ENCODE results near the gene TUBGCP6. TPM values are rescaled to one million over a fixed set of nuclear protein-coding genes. Genes with fewer than 3 reads are reported as not detected.

TUBGCP6 gene
- total and polyA plus RNA-seq, 10 of the 15 experiments (the other 5 are each of a cell fraction or from before 2014, with no cell fraction given) = 0.74 to 41.4 (median 19.4) TPM

DNA sequence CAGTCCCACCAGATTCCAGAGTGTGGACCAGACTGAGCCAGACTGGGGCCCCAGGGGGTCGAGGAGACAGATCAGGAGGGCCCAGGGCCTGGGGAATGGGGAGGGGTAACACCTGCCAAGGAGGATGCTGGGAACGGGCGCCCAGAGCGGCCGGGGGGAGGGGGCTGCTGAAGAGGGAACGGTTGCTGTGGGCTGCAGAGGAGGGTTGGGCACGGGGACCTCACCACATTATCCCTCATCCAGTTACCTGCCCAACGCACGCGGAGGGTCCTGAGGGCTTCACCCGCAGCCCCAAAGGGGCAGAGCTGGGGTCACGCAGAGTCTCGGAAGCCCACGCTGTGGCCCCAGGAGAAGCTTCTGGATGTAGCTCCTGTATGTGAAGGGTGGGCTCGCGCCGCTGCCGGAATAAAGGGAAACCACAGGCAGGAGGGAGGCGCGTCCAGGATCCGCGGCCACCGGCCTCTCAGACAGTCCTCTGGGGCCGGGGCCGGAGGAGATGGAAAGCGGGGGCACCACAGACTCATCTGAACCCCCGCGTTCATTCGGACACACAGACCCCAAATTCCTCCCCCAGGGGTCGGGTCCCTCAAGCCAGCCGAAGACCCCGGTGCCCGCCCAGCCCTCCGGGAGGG, 44.9 kb downstream of the TUBGCP6 start:
- in situ Hi-C loops (cut with MboI) = no loop called here
- peak; percentile 20 for ATAC-seq
- BruUV-seq (replicated peaks) = no TSS peak
- ChIA-PET POLR2A (interaction anchor here (1.0 kb wide), 1 partner anchor 9 kb away, joined by 3 read pairs; no protein-coding TSS in a partner anchor), RAD21 (ENCODE audit: unreplicated experiment) (no interaction called here), SMC1A (ENCODE audit: uncharacterized antibody, unreplicated experiment) (no interaction called here), CTCF (no interaction called here)
- H3K27me3 ChIP-seq (replicated peaks in 1 of 2; ENCODE audit: control insufficient read depth in 2 of 2, insufficient read depth in 2 of 2, low read length in 1 of 2) = no peaks in the 10 kb centered on the region
- peak overlapping the region; percentile 85 for H3K4me2 ChIP-seq (ENCODE audit: control insufficient read depth, insufficient read depth)
- H3K36me3 ChIP-seq (ENCODE audit: control insufficient read depth in 2 of 2, insufficient read depth in 2 of 2, low read length in 1 of 2) = peaks cover 6 to 25% of the 10 kb centered on the region in 2 experiments
- no peak for FAIRE-seq
- peak overlapping the region; percentile 77 for H3K27ac ChIP-seq (ENCODE audit: control insufficient read depth, insufficient read depth)
- no peaks in the 10 kb centered on the region for H4K20me1 ChIP-seq (ENCODE audit: control insufficient read depth, insufficient read depth)
- H2AFZ ChIP-seq (ENCODE audit: control insufficient read depth, low read depth, low read length) = peak overlapping the region; percentile 71
- DNase-seq (ENCODE audit: low read depth, low spot score) = no peak
- peaks cover 13% of the 10 kb centered on the region for H3K4me1 ChIP-seq (ENCODE audit: control insufficient read depth, insufficient read depth, low read length)
- H3K79me2 ChIP-seq (ENCODE audit: control insufficient read depth, insufficient read depth, low read length) = peaks cover 15% of the 10 kb centered on the region
- no peaks in the 10 kb centered on the region for H3K9me3 ChIP-seq (replicated peaks; ENCODE audit: control insufficient read depth, insufficient read depth, low read length)
- H3K4me3 ChIP-seq = peak overlapping the region; percentile 84
- intact Hi-C loops (cut with micrococcal nuclease; ENCODE audit: unreplicated experiment) = loop anchor here (10.0 kb wide), 1 partner anchor 265 kb away; no protein-coding TSS in a partner anchor
- H3K9ac ChIP-seq (ENCODE audit: control insufficient read depth, insufficient read depth, low read length) = peak overlapping the region; percentile 74
- 8% methylated on average over 34 of the region's 34 CpGs for WGBS (ENCODE audit: insufficient coverage, insufficient replicate concordance, low lambda C conversion rate, missing lambda C conversion rate)
- TF ChIP-seq, protein P1, sequence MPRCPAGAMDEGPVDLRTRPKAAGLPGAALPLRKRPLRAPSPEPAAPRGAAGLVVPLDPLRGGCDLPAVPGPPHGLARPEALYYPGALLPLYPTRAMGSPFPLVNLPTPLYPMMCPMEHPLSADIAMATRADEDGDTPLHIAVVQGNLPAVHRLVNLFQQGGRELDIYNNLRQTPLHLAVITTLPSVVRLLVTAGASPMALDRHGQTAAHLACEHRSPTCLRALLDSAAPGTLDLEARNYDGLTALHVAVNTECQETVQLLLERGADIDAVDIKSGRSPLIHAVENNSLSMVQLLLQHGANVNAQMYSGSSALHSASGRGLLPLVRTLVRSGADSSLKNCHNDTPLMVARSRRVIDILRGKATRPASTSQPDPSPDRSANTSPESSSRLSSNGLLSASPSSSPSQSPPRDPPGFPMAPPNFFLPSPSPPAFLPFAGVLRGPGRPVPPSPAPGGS (IDR thresholded peaks at IDR 0.05; ENCODE audit: borderline replicate concordance, insufficient read depth, low read depth, low read length, poor library complexity, severe bottlenecking) = peak; percentile 61
- TF ChIP-seq TCF3 (IDR thresholded peaks at IDR 0.05; ENCODE audit: borderline replicate concordance, insufficient read depth, low read depth, low read length) = 0 out of 2 replicates have a peak, but pooled peaks have one; percentile 34
- TF ChIP-seq POU2F2 (IDR thresholded peaks at IDR 0.05; ENCODE audit: borderline replicate concordance, low read depth, low read length) = peak; percentile 25; the same call in 1 of the 3 replicates
- TF ChIP-seq, protein P2, sequence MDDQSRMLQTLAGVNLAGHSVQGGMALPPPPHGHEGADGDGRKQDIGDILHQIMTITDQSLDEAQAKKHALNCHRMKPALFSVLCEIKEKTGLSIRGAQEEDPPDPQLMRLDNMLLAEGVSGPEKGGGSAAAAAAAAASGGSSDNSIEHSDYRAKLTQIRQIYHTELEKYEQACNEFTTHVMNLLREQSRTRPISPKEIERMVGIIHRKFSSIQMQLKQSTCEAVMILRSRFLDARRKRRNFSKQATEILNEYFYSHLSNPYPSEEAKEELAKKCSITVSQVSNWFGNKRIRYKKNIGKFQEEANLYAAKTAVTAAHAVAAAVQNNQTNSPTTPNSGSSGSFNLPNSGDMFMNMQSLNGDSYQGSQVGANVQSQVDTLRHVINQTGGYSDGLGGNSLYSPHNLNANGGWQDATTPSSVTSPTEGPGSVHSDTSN (IDR thresholded peaks at IDR 0.05; ENCODE audit: insufficient replicate concordance, low read depth, low read length) = peak; percentile 19
- TF ChIP-seq RELA (IDR thresholded peaks at IDR 0.05; ENCODE audit: borderline replicate concordance, partially characterized antibody) = no peak
- peak; percentile 57; the same call in 1 of the 2 replicates for TF ChIP-seq PML (IDR thresholded peaks at IDR 0.05; ENCODE audit: low read length)
- TF ChIP-seq SMAD5 (IDR thresholded peaks at IDR 0.05; ENCODE audit: low read depth) = 0 out of 2 replicates have a peak, but pooled peaks have one; percentile 44
- no peak for TF ChIP-seq NBN (IDR thresholded peaks at IDR 0.05)
- TF ChIP-seq, protein P3, sequence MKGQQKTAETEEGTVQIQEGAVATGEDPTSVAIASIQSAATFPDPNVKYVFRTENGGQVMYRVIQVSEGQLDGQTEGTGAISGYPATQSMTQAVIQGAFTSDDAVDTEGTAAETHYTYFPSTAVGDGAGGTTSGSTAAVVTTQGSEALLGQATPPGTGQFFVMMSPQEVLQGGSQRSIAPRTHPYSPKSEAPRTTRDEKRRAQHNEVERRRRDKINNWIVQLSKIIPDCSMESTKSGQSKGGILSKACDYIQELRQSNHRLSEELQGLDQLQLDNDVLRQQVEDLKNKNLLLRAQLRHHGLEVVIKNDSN (IDR thresholded peaks at IDR 0.05; ENCODE audit: borderline replicate concordance, extremely low read length, insufficient read depth, low read depth, low read length) = no peak
- TF ChIP-seq IKZF2 (IDR thresholded peaks at IDR 0.05) = no peak
- 0 out of 2 replicates have a peak, but pooled peaks have one; percentile 48 for TF ChIP-seq ZBED1 (IDR thresholded peaks at IDR 0.05; ENCODE audit: borderline replicate concordance)
- TF ChIP-seq MTA3 (IDR thresholded peaks at IDR 0.05; ENCODE audit: borderline replicate concordance, low read length) = peak; percentile 73; the same call in 1 of the 2 replicates
- 0 out of 2 replicates have a peak, but pooled peaks have one; percentile 64 for TF ChIP-seq POLR2A (IDR thresholded peaks at IDR 0.05; ENCODE audit: low read depth, low read length)
- no peak for TF ChIP-seq FOS (IDR thresholded peaks at IDR 0.05; ENCODE audit: borderline replicate concordance, extremely low read depth, insufficient read length)
- peak; percentile 45; the same call in 1 of the 2 replicates for TF ChIP-seq POLR2AphosphoS5 (IDR thresholded peaks at IDR 0.05; ENCODE audit: low read length)
- peak; percentile 29; the same call in 1 of the 2 replicates for TF ChIP-seq RUNX3 (IDR thresholded peaks at IDR 0.05; ENCODE audit: low read length)
- TF ChIP-seq CREB1 (IDR thresholded peaks at IDR 0.05; ENCODE audit: low read depth) = 0 out of 2 replicates have a peak, but pooled peaks have one; percentile 15
- TF ChIP-seq ATF3 (IDR thresholded peaks at IDR 0.05; ENCODE audit: borderline replicate concordance, extremely low read depth, low read depth, low read length) = no peak
- TF ChIP-seq TCF12 (IDR thresholded peaks at IDR 0.05; ENCODE audit: low read depth, low read length) = 0 out of 2 replicates have a peak, but pooled peaks have one; percentile 8
- TF ChIP-seq BCL11A (IDR thresholded peaks at IDR 0.05; ENCODE audit: low read depth, low read length) = 0 out of 2 replicates have a peak, but pooled peaks have one; percentile 3
